BLaER1 treated with 17β-estradiol and CSF1 and Interleukin-3, amounts not matched to agents 10 nM and 100 nM (cell line): ENCODE results near the gene EMILIN3.

Experiments used
- H3K27ac ChIP-seq, 11 experiments: shearing (Covaris generic); formaldehyde crosslinking; 2 replicates each; pipeline ENCODE4 v1.8.1; 2022
- H3K27me3 ChIP-seq, 11 experiments: shearing (Covaris generic); formaldehyde crosslinking; 2 replicates each; pipeline ENCODE4 v1.8.1; 2022
- H3K36me3 ChIP-seq, 11 experiments: shearing (Covaris generic); formaldehyde crosslinking; 2 replicates each; pipeline ENCODE4 v1.8.1; 2022
- H3K4me1 ChIP-seq, 10 experiments: shearing (Covaris generic); formaldehyde crosslinking; 2 replicates each; pipeline ENCODE4 v1.8.1; 2022
- H3K4me2 ChIP-seq, 11 experiments: shearing (Covaris generic); formaldehyde crosslinking; 2 replicates each; pipeline ENCODE4 v1.8.1; 2022
- H3K4me3 ChIP-seq, 10 experiments: shearing (Covaris generic); formaldehyde crosslinking; 2 replicates each; pipeline ENCODE4 v1.8.1; 2022
- H3K9ac ChIP-seq, 11 experiments: shearing (Covaris generic); formaldehyde crosslinking; 2 replicates each; pipeline ENCODE4 v1.8.1; 2022
- H3K9me3 ChIP-seq, 11 experiments: shearing (Covaris generic); formaldehyde crosslinking; replicated peaks in 1 of 11; 2 replicates each; pipeline ENCODE4 v1.8.1; 2022
- H4K20me1 ChIP-seq, 11 experiments: shearing (Covaris generic); formaldehyde crosslinking; 2 replicates each; pipeline ENCODE4 v1.8.1; 2022
- Cebpa-rat ChIP-seq, 11 experiments: shearing (Covaris generic); IDR thresholded peaks; 2 replicates each; pipeline ENCODE4 v1.8.1; 2022

Gene EMILIN3

GRCh38 chr20:41362748-41363140 is 3.9 kb downstream of the EMILIN3 start:
- Histone ChIP-seq H3K27me3 (peaks cover 34 to 42% (median 38%) of the 10 kb centered on the region in 11 experiments), H3K4me3 (no peak overlapping the region), H4K20me1 (peaks cover 0 to 38% (median 0%) of the 10 kb centered on the region in 11 experiments; a peak in 6 of 22 replicates), H3K36me3 (no peaks in the 10 kb centered on the region), H3K4me1 (no peaks in the 10 kb centered on the region), H3K9me3 (peaks cover 9 to 21% (median 18%) of the 10 kb centered on the region in 11 experiments; a peak in 21 of 22 replicates), H3K9ac (no peak overlapping the region), H3K27ac (no peak overlapping the region), H3K4me2 (no peak overlapping the region)
- TF ChIP-seq Cebpa-rat (IDR thresholded peaks at IDR 0.05), result no peak

DNA sequence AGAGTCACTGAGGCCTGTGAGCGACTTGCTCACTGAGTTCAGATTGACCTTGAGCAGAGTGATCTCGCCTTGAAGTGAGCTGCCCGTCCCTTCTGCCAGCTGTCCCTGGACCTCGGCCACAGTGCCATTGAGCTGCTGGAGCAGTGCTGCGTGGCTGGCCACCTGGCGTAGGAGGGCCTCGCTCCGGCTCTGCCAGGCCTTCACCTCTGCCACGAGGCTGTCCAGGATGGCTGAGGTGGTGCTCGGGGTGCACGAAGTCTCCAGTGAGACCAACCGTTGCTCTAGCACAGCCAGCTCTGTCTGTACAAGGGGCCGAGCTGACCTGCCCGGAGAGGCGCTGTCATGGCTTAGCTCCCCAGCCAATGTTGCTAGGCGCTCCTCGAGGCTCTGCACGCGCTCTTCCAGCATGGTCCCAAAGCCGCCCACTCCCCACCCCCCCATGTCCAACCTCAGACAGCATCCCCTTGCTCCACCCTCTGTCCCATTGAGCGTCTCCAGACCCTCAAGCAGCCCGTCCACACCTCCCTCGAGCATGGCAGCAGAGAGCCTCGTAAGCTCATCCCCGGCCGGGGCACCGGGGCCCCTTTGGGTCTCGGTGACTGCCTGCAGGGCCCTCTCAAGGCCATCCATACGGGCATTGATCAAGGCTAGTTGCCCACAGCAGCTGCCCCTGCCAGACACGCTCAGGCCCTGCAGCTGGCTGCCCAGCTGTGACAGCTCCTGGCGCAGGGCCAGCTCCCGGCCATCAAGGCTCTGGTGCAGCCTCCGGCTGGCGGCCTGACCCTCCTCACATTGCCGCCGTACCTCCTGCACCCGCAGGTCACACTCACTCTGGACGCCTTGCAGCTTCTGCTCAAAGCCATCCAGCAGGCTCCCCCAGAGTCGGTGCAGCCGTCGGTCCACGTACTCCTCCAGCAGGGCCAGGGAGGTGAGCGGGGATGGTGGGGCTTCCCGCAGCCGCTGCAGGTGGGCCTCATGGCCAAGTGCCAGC is 4.6 kb downstream of the EMILIN3 start:
- Histone ChIP-seq H3K27me3 (peaks cover 27 to 35% (median 31%) of the 10 kb centered on the region in 11 experiments), H4K20me1 (peaks cover 0 to 38% (median 0%) of the 10 kb centered on the region in 11 experiments; a peak in 6 of 22 replicates), H3K4me1 (no peaks in the 10 kb centered on the region), H3K9ac (no peak overlapping the region), H3K4me2 (no peak overlapping the region), H3K36me3 (no peaks in the 10 kb centered on the region), H3K27ac (no peak overlapping the region), H3K4me3 (no peak overlapping the region), H3K9me3 (peaks cover 5 to 16% (median 13%) of the 10 kb centered on the region in 11 experiments; a peak in 21 of 22 replicates)
- no peak for TF ChIP-seq Cebpa-rat (IDR thresholded peaks at IDR 0.05)

DNA sequence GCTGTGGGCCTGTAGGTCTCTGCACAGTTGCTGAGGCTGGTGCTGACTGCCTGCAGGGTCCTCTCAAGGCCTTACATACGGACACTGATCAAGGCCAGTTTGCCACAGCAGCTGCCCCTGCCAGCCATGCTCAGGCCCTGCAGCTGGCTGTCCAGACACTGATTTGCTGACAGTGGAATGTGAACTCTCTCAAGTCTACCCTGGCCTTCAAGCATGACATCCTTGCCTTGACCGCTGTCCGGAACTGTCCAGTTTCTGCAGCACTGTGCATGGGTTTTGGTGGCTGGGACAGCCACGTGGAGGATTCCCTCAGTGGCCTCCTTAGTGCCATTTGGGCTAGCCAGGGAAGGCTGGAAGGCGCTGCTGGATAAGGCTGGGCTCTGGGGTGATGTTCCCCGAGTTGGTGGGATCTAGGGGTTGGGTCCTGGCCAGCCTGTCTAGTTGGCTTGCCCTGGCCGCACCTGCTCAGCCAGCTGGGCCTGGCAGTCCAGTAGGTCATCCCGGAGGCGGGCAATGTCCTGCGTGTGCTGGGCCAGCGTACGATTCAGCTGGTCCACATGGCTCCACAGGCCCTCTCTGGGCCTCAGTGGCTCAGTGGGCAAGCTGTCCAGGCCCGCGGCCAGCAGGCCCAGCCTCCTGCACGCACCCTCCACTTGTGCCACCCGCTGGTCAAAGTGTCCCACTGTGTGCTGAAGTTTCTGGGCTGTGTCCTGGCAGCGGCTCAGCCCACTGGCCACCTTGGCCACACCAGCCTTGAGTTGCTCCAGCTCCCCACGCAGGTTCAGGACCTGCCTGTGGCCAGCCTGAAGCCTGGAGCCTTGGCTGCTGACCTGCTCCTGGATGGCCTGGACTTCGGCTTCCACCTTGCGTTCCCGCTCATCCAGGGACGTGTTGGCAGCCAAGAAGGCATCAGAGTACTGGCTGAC is 5.5 kb downstream of the EMILIN3 start:
- no peak overlapping the region for H3K4me2 ChIP-seq
- no peak overlapping the region for H3K27ac ChIP-seq
- no peaks in the 10 kb centered on the region for H3K36me3 ChIP-seq
- H3K9me3 ChIP-seq, result peaks cover 0 to 6% (median 4%) of the 10 kb centered on the region in 11 experiments; a peak in 17 of 22 replicates
- no peaks in the 10 kb centered on the region for H3K4me1 ChIP-seq
- H3K27me3 ChIP-seq, result peaks cover 17 to 25% (median 21%) of the 10 kb centered on the region in 11 experiments
- H3K4me3 ChIP-seq, result no peak overlapping the region
- no peak overlapping the region for H3K9ac ChIP-seq
- H4K20me1 ChIP-seq, result peaks cover 0 to 35% (median 0%) of the 10 kb centered on the region in 11 experiments; a peak in 6 of 22 replicates
- no peak for TF ChIP-seq Cebpa-rat (IDR thresholded peaks at IDR 0.05)

DNA sequence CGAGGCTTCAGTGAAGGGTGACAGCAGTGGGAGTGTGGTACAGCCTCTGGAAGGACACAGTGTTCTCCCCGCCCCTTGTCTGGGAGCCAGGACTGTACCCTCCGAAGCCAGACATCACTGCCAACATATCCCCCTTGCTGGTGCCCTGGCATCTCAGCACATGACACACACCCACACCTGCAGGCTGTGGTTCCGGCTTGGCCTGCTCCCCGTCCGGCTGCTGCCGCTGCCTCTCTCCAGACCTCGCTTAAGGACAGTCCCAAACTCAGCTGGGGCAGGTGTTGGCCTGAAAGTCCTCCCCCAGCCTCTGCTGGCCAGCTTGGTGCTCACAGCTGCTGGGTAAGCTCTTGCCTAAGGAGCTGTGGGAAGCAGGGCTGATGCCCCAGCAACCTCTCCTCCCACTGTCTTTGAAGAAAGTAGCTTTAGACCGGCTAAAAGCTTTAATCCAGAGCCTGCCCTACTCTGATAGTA is 7.0 kb downstream of the EMILIN3 start:
- H3K9me3 ChIP-seq, result no peaks in the 10 kb centered on the region
- no peak overlapping the region for H3K4me3 ChIP-seq
- H3K36me3 ChIP-seq, result no peaks in the 10 kb centered on the region
- no peak for TF ChIP-seq Cebpa-rat (IDR thresholded peaks at IDR 0.05)
- peaks cover 2 to 10% (median 6%) of the 10 kb centered on the region in 11 experiments; a peak in 19 of 22 replicates for H3K27me3 ChIP-seq
- H3K4me1 ChIP-seq, result peaks cover 0 to 4% (median 0%) of the 10 kb centered on the region in 10 experiments; a peak in 1 of 20 replicates
- no peak overlapping the region for H3K27ac ChIP-seq
- H3K4me2 ChIP-seq, result no peak overlapping the region
- no peak overlapping the region for H3K9ac ChIP-seq
- peaks cover 0 to 20% (median 0%) of the 10 kb centered on the region in 11 experiments; a peak in 6 of 22 replicates for H4K20me1 ChIP-seq

GRCh38 chr20:41358717-41359116 is 7.9 kb downstream of the EMILIN3 start:
- Histone ChIP-seq H3K36me3 (no peaks in the 10 kb centered on the region), H3K27me3 (peaks cover 0 to 2% (median 0%) of the 10 kb centered on the region in 11 experiments; a peak in 1 of 22 replicates), H3K9ac (no peak overlapping the region), H3K4me3 (no peak overlapping the region), H3K4me2 (no peak overlapping the region), H4K20me1 (peaks cover 0 to 18% (median 0%) of the 10 kb centered on the region in 11 experiments; a peak in 5 of 22 replicates), H3K27ac (no peak overlapping the region), H3K4me1 (peaks cover 0 to 4% (median 0%) of the 10 kb centered on the region in 10 experiments; a peak in 1 of 20 replicates), H3K9me3 (no peaks in the 10 kb centered on the region)
- no peak for TF ChIP-seq Cebpa-rat (IDR thresholded peaks at IDR 0.05)

DNA sequence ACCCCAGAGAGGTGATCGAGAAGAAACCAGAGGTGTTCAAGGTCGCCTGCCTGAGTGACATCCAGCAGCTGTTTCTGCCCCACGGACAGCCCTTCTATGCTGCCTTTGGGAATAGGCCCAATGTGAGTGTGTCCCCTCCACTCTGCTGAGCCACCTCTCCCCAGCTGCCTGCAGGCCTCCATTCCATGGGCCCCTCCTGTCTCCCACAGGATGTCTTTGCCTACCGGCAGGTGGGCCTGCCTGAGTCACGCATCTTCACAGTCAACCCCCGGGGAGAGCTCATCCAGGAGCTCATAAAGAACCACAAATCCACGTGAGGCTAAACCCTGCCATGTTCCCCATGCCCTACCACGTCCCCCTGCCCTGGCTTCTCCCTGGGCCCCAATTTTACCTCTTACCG is 8.4 kb downstream of the EMILIN3 start:
- TF ChIP-seq Cebpa-rat (IDR thresholded peaks at IDR 0.05), result no peak
- Histone ChIP-seq H3K27ac (no peak overlapping the region), H3K4me2 (no peak overlapping the region), H4K20me1 (peaks cover 0 to 18% (median 0%) of the 10 kb centered on the region in 11 experiments; a peak in 4 of 22 replicates), H3K36me3 (no peaks in the 10 kb centered on the region), H3K27me3 (no peaks in the 10 kb centered on the region), H3K4me3 (no peak overlapping the region), H3K9me3 (no peaks in the 10 kb centered on the region), H3K9ac (no peak overlapping the region), H3K4me1 (peaks cover 0 to 4% (median 0%) of the 10 kb centered on the region in 10 experiments; a peak in 1 of 20 replicates)

DNA sequence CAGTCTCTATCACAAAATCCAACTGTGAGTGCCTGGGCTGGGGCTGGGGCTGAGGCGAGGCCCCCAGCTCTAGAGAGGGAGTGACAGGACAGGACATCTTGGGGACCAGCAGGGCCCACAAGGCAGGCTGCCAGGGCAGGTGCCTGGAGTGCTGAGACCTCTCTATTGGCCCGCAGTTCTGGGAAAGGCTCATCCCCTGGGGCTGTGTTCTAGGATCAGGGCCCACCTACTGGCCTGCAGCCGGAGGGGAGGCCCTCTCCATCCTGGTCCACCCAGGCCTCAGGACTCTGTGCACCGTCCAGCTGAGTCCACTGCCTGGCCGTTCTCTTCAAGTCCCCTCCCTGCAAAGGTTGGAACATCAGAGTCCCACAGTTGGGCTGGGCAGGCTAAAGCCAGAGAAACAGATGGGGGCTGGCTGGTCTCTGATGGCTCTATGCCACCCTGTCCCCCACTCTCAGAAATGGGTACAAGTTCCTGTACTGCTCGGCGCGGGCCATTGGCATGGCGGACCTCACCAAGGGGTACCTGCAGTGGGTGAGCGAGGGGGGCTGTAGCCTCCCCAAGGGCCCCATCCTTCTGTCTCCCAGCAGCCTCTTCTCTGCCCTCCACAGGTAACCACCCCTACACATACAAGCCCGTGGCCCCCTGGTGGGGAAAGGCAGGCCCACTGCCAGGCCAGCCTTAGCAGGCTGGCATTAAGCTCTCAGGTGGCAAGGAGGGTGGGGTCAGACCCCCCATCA is 9.0 kb downstream of the EMILIN3 start:
- no peaks in the 10 kb centered on the region for H3K9me3 ChIP-seq
- no peak for TF ChIP-seq Cebpa-rat (IDR thresholded peaks at IDR 0.05)
- no peak overlapping the region for H3K9ac ChIP-seq
- H3K4me1 ChIP-seq, result peaks cover 0 to 4% (median 0%) of the 10 kb centered on the region in 10 experiments; a peak in 1 of 20 replicates
- no peak overlapping the region for H3K27ac ChIP-seq
- no peaks in the 10 kb centered on the region for H3K36me3 ChIP-seq
- H3K4me2 ChIP-seq, result no peak overlapping the region
- no peaks in the 10 kb centered on the region for H3K27me3 ChIP-seq
- peaks cover 0 to 15% (median 0%) of the 10 kb centered on the region in 11 experiments; a peak in 4 of 22 replicates for H4K20me1 ChIP-seq
- H3K4me3 ChIP-seq, result no peak overlapping the region

GRCh38 chr20:41356951-41357350 is 9.7 kb downstream of the EMILIN3 start:
- Histone ChIP-seq H4K20me1 (peaks cover 0 to 9% (median 0%) of the 10 kb centered on the region in 11 experiments; a peak in 4 of 22 replicates), H3K4me1 (peaks cover 0 to 4% (median 0%) of the 10 kb centered on the region in 10 experiments; a peak in 1 of 20 replicates), H3K9ac (no peak overlapping the region), H3K27ac (no peak overlapping the region), H3K4me2 (no peak overlapping the region), H3K27me3 (no peaks in the 10 kb centered on the region), H3K4me3 (no peak overlapping the region), H3K9me3 (no peaks in the 10 kb centered on the region), H3K36me3 (no peaks in the 10 kb centered on the region)
- TF ChIP-seq Cebpa-rat (IDR thresholded peaks at IDR 0.05), result no peak
